K562 (cell line): ENCODE results near the gene SNX9. TPM values are rescaled to one million over a fixed set of nuclear protein-coding genes. Genes with fewer than 3 reads are reported as not detected.
A peak's percentile ranks its signal among the peaks of the same experiment; 100 is the strongest.

ENCODE experiments used
- BCL6 ChIP-seq: fragments of 250-450 bp; sonication (Bioruptor Pico); IDR thresholded peaks from 2 replicates; pipeline ENCODE4 v1.4.0; 2020
- FOSL1 ChIP-seq: fragments of 200-800 bp; sonication (Bioruptor generic); conservative IDR thresholded peaks from 2 replicates; pipeline ENCODE4 v1.6.1; 2016; ENCODE audit warnings: missing genetic modification characterization, missing compliant biosample characterization
- YY1 ChIP-seq, 3 experiments: IDR thresholded peaks; 2 replicates each; pipeline ENCODE4 v1.6.1; 2011; ENCODE audit warnings: low read length in 2 of 3, mild to moderate bottlenecking in 2 of 3, moderate library complexity in 2 of 3, borderline replicate concordance in 1 of 3, control low read depth in 1 of 3, low read depth in 1 of 3; ENCODE audit not compliant: insufficient read depth in 3 of 3, insufficient replicate concordance in 2 of 3, control insufficient read depth in 1 of 3, insufficient read length in 1 of 3; ENCODE audit errors: extremely low read depth in 1 of 3
- ZNF384 ChIP-seq: IDR thresholded peaks from 2 replicates; pipeline ENCODE4 v1.6.1; 2012; ENCODE audit warnings: low read depth, low read length, improper control_type of control experiment
- ZNF431 ChIP-seq: sonication (generic); formaldehyde crosslinking; IDR thresholded peaks from 2 replicates; pipeline ENCODE4 v1.8.0; 2022; ENCODE audit warnings: mild to moderate bottlenecking, missing genetic modification reagents
- polyA plus RNA-seq, 8 experiments: library from polyadenylated mRNA; depleted of rRNA in 4 of 8; stranded (reverse) in 5 of 8; unstranded in 3 of 8; fragments of >200 nt; fragmentation: Nextera tagmentation in 2 of 8; fragmentation: Illumina TruSeq in 1 of 8; extraction: Ambion mirVana in 2 of 8; extraction: Trizol in 1 of 8; gene quantifications; 2 replicates each; pipeline versions ENCODE4 v1.2.1 to v1.2.3, GENCODE V29; 2011 to 2014; ENCODE audit warnings: inconsistent platforms in 1 of 8, missing spikeins in 1 of 8
- total RNA-seq, 7 experiments: library from RNA; depleted of rRNA in 6 of 7; stranded (reverse); fragments of >200 nt in 6 of 7; fragmentation: Illumina TruSeq in 2 of 7; extraction: Trizol in 2 of 7; gene quantifications; 2 replicates each; pipeline versions ENCODE4 v1.2.1 to v1.2.3, GENCODE V29; 2011 to 2021; ENCODE audit warnings: low replicate concordance in 1 of 7
- TF ChIP-seq, protein P1 (sequence below): fragments of 200-800 bp; sonication (Bioruptor generic); IDR thresholded peaks from 2 replicates; pipeline ENCODE4 v1.6.1; 2017; ENCODE audit warnings: missing genetic modification characterization, missing compliant biosample characterization
- TF ChIP-seq, protein P2 (sequence below): fragments of 250-450 bp; sonication (Bioruptor Pico); IDR thresholded peaks from 2 replicates; pipeline ENCODE4 v1.4.0; 2020; ENCODE audit warnings: mild to moderate bottlenecking, moderate library complexity, borderline replicate concordance

SNX9 gene
- total and polyA plus RNA-seq, 9 of the 15 experiments (the other 6 are each of a cell fraction or from before 2014, with no cell fraction given), result 6.0 to 81.7 (median 57.1) TPM

DNA sequence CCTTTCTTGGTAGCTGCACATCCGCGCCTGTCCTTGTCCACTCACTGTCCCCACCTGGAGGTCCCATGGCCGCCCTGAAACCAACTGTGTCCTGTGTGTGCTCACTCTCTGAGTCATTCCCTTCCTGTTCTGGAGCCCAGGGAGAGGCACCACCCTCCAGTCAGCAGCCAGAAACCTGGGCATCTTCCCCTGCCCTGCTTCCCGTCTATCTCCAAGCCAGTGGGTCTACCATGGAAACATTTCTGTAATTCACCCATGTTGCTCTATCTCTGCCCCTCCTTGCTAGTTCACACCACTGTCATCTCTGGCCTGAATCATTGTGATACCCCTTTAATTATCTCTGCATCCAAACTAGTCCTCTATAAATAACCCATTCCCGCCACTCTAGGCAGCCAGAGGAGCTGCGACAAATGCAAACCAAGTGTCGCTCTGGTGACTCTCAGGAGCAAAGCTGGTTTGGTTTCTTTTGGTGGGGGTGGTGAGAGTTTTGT, 129.9 kb downstream of the SNX9 start (continued):
- TF ChIP-seq, protein P1, sequence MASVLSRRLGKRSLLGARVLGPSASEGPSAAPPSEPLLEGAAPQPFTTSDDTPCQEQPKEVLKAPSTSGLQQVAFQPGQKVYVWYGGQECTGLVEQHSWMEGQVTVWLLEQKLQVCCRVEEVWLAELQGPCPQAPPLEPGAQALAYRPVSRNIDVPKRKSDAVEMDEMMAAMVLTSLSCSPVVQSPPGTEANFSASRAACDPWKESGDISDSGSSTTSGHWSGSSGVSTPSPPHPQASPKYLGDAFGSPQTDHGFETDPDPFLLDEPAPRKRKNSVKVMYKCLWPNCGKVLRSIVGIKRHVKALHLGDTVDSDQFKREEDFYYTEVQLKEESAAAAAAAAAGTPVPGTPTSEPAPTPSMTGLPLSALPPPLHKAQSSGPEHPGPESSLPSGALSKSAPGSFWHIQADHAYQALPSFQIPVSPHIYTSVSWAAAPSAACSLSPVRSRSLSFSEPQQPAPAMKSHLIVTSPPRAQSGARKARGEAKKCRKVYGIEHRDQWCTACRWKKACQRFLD (CRISPR knock-in tag), result no peak
- TF ChIP-seq YY1 (IDR thresholded peaks at IDR 0.05; ENCODE audit: borderline replicate concordance in 1 of 3, control insufficient read depth in 1 of 3, extremely low read depth in 1 of 3, insufficient read depth in 3 of 3, insufficient read length in 1 of 3, insufficient replicate concordance in 2 of 3, low read depth in 1 of 3, low read length in 2 of 3), result no peak
- no peak for TF ChIP-seq BCL6 (CRISPR knock-in tag)
- TF ChIP-seq, protein P2, sequence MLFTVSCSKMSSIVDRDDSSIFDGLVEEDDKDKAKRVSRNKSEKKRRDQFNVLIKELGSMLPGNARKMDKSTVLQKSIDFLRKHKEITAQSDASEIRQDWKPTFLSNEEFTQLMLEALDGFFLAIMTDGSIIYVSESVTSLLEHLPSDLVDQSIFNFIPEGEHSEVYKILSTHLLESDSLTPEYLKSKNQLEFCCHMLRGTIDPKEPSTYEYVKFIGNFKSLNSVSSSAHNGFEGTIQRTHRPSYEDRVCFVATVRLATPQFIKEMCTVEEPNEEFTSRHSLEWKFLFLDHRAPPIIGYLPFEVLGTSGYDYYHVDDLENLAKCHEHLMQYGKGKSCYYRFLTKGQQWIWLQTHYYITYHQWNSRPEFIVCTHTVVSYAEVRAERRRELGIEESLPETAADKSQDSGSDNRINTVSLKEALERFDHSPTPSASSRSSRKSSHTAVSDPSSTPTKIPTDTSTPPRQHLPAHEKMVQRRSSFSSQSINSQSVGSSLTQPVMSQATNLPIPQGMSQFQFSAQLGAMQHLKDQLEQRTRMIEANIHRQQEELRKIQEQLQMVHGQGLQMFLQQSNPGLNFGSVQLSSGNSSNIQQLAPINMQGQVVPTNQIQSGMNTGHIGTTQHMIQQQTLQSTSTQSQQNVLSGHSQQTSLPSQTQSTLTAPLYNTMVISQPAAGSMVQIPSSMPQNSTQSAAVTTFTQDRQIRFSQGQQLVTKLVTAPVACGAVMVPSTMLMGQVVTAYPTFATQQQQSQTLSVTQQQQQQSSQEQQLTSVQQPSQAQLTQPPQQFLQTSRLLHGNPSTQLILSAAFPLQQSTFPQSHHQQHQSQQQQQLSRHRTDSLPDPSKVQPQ (CRISPR knock-in tag), result no peak
- TF ChIP-seq FOSL1 (tag), result peak; percentile 39; the same call in 1 of the 2 replicates
- no peak for TF ChIP-seq ZNF384
- no peak for TF ChIP-seq ZNF431
